HL-60 (cell line): ENCODE measurements around the gene TRAF3IP1.

Experiments
- DNase-seq, 2 experiments: peaks; one replicate each; pipeline ENCODE4 v3.0.0-alpha.2; 2010 to 2020; ENCODE audit warnings: low read depth in 1 of 2, low spot score in 1 of 2
- H3K27ac ChIP-seq: fragments of 250-450 bp; sonication (Bioruptor Pico); replicated peaks from 2 replicates; pipeline ENCODE4 v1.5.1; 2020; ENCODE audit warnings: mild to moderate bottlenecking, moderate library complexity
- H3K27me3 ChIP-seq: fragments of 250-450 bp; sonication (Bioruptor Pico); 2 replicates; pipeline ENCODE4 v1.5.1; 2021; ENCODE audit warnings: mild to moderate bottlenecking, moderate library complexity; ENCODE audit not compliant: insufficient read depth, poor library complexity, severe bottlenecking
- H3K4me3 ChIP-seq: replicated peaks from 2 replicates; pipeline ENCODE4 v1.5.1; 2011; ENCODE audit warnings: mild to moderate bottlenecking, control low read depth, low read length; ENCODE audit not compliant: insufficient read depth
- CTCF ChIP-seq: IDR thresholded peaks from one replicate; pipeline ENCODE4 v1.5.1; 2011; ENCODE audit warnings: low read length, control low read depth, inconsistent platforms; ENCODE audit not compliant: insufficient read depth
- GABPA ChIP-seq: IDR thresholded peaks from 2 replicates; pipeline ENCODE4 v1.6.1; 2012; ENCODE audit warnings: low read depth
- POLR2AphosphoS5 ChIP-seq: IDR thresholded peaks from 2 replicates; pipeline ENCODE4 v1.6.1; 2012; ENCODE audit warnings: low read depth
- REST ChIP-seq: IDR thresholded peaks from 2 replicates; pipeline ENCODE4 v1.6.1; 2012; ENCODE audit warnings: low read depth; ENCODE audit not compliant: insufficient replicate concordance
- SPI1 ChIP-seq: IDR thresholded peaks from 2 replicates; pipeline ENCODE4 v1.6.1; 2012; ENCODE audit warnings: low read depth, mild to moderate bottlenecking, borderline replicate concordance

TRAF3IP1 gene

DNA sequence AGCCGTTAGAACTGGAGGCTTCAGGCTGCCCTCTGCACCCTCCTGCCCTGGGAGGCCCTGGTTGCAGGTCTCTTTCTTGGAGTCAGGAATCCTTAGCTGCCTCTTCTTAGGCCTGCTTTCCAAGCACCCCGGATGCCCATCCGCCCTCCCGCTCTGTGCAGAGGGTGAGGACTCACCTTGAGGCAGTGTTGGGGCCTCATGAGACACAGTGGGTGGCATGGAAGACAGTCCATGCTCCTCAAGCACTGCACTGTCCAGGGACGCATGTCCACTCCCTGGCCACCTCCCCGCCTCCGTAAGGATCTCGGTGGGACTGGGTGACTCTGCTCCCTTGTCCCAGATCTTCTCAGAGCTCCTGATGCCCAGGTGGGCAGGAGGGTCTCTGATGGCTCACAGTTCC, 5.7 kb upstream of the TRAF3IP1 start:
- H3K4me3 ChIP-seq: no peak overlapping the region
- H3K27ac ChIP-seq: no peak overlapping the region
- no peak for DNase-seq
- no peaks in the 10 kb centered on the region for H3K27me3 ChIP-seq
- TF ChIP-seq POLR2AphosphoS5 (no peak), CTCF (no peak), GABPA (no peak), REST (no peak), SPI1 (no peak)

- DNase-seq: no peak
- Histone ChIP-seq H3K27ac (no peak overlapping the region), H3K4me3 (no peak overlapping the region), H3K27me3 (no peaks in the 10 kb centered on the region)
- TF ChIP-seq GABPA: no peak
- TF ChIP-seq POLR2AphosphoS5: no peak
- no peak for TF ChIP-seq REST
- no peak for TF ChIP-seq SPI1
- TF ChIP-seq CTCF: no peak
These were observed 5.2 kb upstream of the TRAF3IP1 start for GRCh38 chr2:238315031-238315595.

GRCh38 chr2:238320648-238321281, 447 bp downstream of the TRAF3IP1 start:
- DNase-seq: no peak
- no peak overlapping the region for H3K27ac ChIP-seq
- no peaks in the 10 kb centered on the region for H3K27me3 ChIP-seq
- TF ChIP-seq SPI1: no peak
- TF ChIP-seq REST: no peak
- no peak for TF ChIP-seq POLR2AphosphoS5
- peak overlapping the region; percentile 86 for H3K4me3 ChIP-seq
